IMR-90 (cell line): ENCODE data around the gene CTBP2. TPM values are rescaled to one million over a fixed set of nuclear protein-coding genes. Genes with fewer than 3 reads are reported as not detected.

Source experiments
- ATAC-seq: fragments of 200-7000 bp; cut with Tn5 transposase; 2 replicates; pipeline ENCODE4 v1.9.1; 2020; ENCODE audit warnings: low read depth, mild to moderate bottlenecking, moderate library complexity
- BruUV-seq: library from RNA; stranded (reverse); fragments of 400-500 nt; replicated peaks from 2 replicates; lab custom pipeline; 2021; lab: Mats Ljungman, UMichigan
- CTCF ChIA-PET: fragments of 300-600 bp; formaldehyde crosslinking; extraction: SDS; loops from one replicate; lab custom pipeline; 2021; ENCODE audit warnings: antibody characterized with exemption; lab: Yijun Ruan, JAX
- POLR2A ChIA-PET: fragments of 300-600 bp; sonication (Branson Sonifier 250); formaldehyde crosslinking; loops from one replicate; lab custom pipeline; 2022; ENCODE audit warnings: antibody characterized with exemption; ENCODE audit not compliant: unreplicated experiment; lab: Charles Lee
- DNase-seq: peaks from one replicate; pipeline ENCODE4 v3.0.0; 2013
- H2AFZ ChIP-seq: replicated peaks from 2 replicates; pipeline ENCODE3; 2013; ENCODE audit warnings: low read length, mild to moderate bottlenecking; ENCODE audit not compliant: poor library complexity
- H2AK5ac ChIP-seq: 2 replicates; pipeline ENCODE4 v1.6.1; 2013; ENCODE audit warnings: low read depth, low read length, inconsistent platforms
- H2AK9ac ChIP-seq: replicated peaks from 2 replicates; pipeline ENCODE3; 2013; ENCODE audit warnings: mild to moderate bottlenecking, low read depth, low read length, moderate library complexity; ENCODE audit not compliant: poor library complexity
- H2BK120ac ChIP-seq: 2 replicates; pipeline ENCODE4 v1.6.1; 2013; ENCODE audit warnings: low read depth, low read length, inconsistent platforms
- H2BK15ac ChIP-seq: 3 replicates; pipeline ENCODE4 v1.6.1; 2013; ENCODE audit warnings: low read depth, low read length, inconsistent platforms
- H2BK20ac ChIP-seq: 2 replicates; pipeline ENCODE4 v1.6.1; 2013; ENCODE audit warnings: low read depth, mild to moderate bottlenecking, inconsistent platforms, low read length, moderate library complexity
- H2BK5ac ChIP-seq: 2 replicates; pipeline ENCODE4 v1.6.1; 2013; ENCODE audit warnings: mild to moderate bottlenecking, low read depth, low read length, inconsistent platforms; ENCODE audit not compliant: poor library complexity, severe bottlenecking
- H3K14ac ChIP-seq: replicated peaks from 2 replicates; pipeline ENCODE4 v1.6.1; 2013; ENCODE audit warnings: low read depth, low read length, inconsistent platforms
- H3K18ac ChIP-seq: 2 replicates; pipeline ENCODE4 v1.6.1; 2013; ENCODE audit warnings: low read depth, low read length, control low read depth
- H3K23ac ChIP-seq: 2 replicates; pipeline ENCODE4 v1.6.1; 2013; ENCODE audit warnings: low read depth, low read length, inconsistent platforms
- H3K27ac ChIP-seq: 2 replicates; pipeline ENCODE4 v1.5.1; 2013; ENCODE audit warnings: mild to moderate bottlenecking, control low read depth, low read length; ENCODE audit not compliant: insufficient read depth
- H3K27me3 ChIP-seq: 2 replicates; pipeline ENCODE4 v1.6.1; 2013; ENCODE audit warnings: low read length; ENCODE audit not compliant: control insufficient read depth, insufficient read depth
- H3K36me3 ChIP-seq: 2 replicates; pipeline ENCODE4 v1.6.1; 2013; ENCODE audit warnings: low read length, mixed read lengths; ENCODE audit not compliant: control insufficient read depth, insufficient read depth
- H3K4ac ChIP-seq: 2 replicates; pipeline ENCODE4 v1.6.1; 2013; ENCODE audit warnings: low read depth, low read length, inconsistent platforms
- H3K4me1 ChIP-seq: 2 replicates; pipeline ENCODE4 v1.6.1; 2013; ENCODE audit warnings: low read length, mixed read lengths; ENCODE audit not compliant: control insufficient read depth, insufficient read depth
- H3K4me2 ChIP-seq: 2 replicates; pipeline ENCODE4 v1.6.1; 2013; ENCODE audit warnings: low read depth, mild to moderate bottlenecking, control low read depth, low read length, moderate library complexity
- H3K4me3 ChIP-seq: 2 replicates; pipeline ENCODE4 v1.5.1; 2013; ENCODE audit warnings: low read depth, mild to moderate bottlenecking, control low read depth, low read length, moderate library complexity; ENCODE audit not compliant: insufficient read depth
- H3K56ac ChIP-seq: 2 replicates; pipeline ENCODE4 v1.6.1; 2013; ENCODE audit warnings: low read length, inconsistent platforms; ENCODE audit not compliant: insufficient read depth; ENCODE audit errors: extremely low read depth
- H3K79me1 ChIP-seq, 2 experiments: 2 replicates each; pipeline ENCODE4 v1.6.1; 2013; ENCODE audit warnings: low read length in 2 of 2, inconsistent platforms in 1 of 2, low read depth in 1 of 2
- H3K9ac ChIP-seq: 2 replicates; pipeline ENCODE4 v1.6.1; 2013; ENCODE audit warnings: low read depth, low read length, control low read depth
- H3K9me1 ChIP-seq: 2 replicates; pipeline ENCODE4 v1.6.1; 2013; ENCODE audit warnings: low read length, inconsistent platforms; ENCODE audit not compliant: insufficient read depth
- H3K9me3 ChIP-seq: 2 replicates; pipeline ENCODE4 v1.6.1; 2013; ENCODE audit warnings: low read length; ENCODE audit not compliant: control insufficient read depth, insufficient read depth
- H4K20me1 ChIP-seq: 2 replicates; pipeline ENCODE4 v1.6.1; 2013; ENCODE audit warnings: low read length, inconsistent platforms; ENCODE audit not compliant: insufficient read depth
- H4K5ac ChIP-seq: 2 replicates; pipeline ENCODE4 v1.6.1; 2013; ENCODE audit warnings: mild to moderate bottlenecking, low read depth, low read length, control low read depth
- H4K8ac ChIP-seq, 2 experiments: 2 replicates each; pipeline ENCODE4 v1.6.1; 2013; ENCODE audit warnings: low read depth in 2 of 2, low read length in 2 of 2, control low read depth in 1 of 2, inconsistent platforms in 1 of 2
- H4K91ac ChIP-seq: 2 replicates; pipeline ENCODE4 v1.6.1; 2013; ENCODE audit warnings: low read depth, low read length, inconsistent platforms; ENCODE audit not compliant: insufficient read depth
- BHLHE40 ChIP-seq: fragments of 150-350 bp; IDR thresholded peaks from 2 replicates; pipeline ENCODE4 v1.6.1; 2016; ENCODE audit warnings: mild to moderate bottlenecking, low read depth, low read length
- CEBPB ChIP-seq: IDR thresholded peaks from 2 replicates; pipeline ENCODE4 v1.6.1; 2012; ENCODE audit warnings: low read depth, low read length, improper control_type of control experiment
- CTCF ChIP-seq: conservative IDR thresholded peaks from 2 replicates; pipeline ENCODE4 v1.5.1; 2012; ENCODE audit warnings: mild to moderate bottlenecking, low read depth, low read length, improper control_type of control experiment
- MXI1 ChIP-seq: IDR thresholded peaks from 2 replicates; pipeline ENCODE4 v1.6.1; 2012; ENCODE audit warnings: low read depth, mild to moderate bottlenecking, low read length, moderate library complexity, borderline replicate concordance
- RAD21 ChIP-seq: IDR thresholded peaks from 2 replicates; pipeline ENCODE4 v1.6.1; 2012; ENCODE audit warnings: low read length, improper control_type of control experiment
- RCOR1 ChIP-seq: IDR thresholded peaks from 2 replicates; pipeline ENCODE4 v1.6.1; 2012; ENCODE audit warnings: mild to moderate bottlenecking, low read length, improper control_type of control experiment; ENCODE audit not compliant: insufficient replicate concordance
- WGBS, 2 experiments: methylation state at CpG; one replicate each; pipeline versions ENCODE4 v1.1.5 to v1.1.7; 2013; ENCODE audit warnings: missing lambda C conversion rate in 2 of 2; ENCODE audit not compliant: insufficient read length in 1 of 2; ENCODE audit errors: extremely low coverage in 2 of 2; 5-methylcytosine and 5-hydroxymethylcytosine counted together
- dilution Hi-C: fragments of 300-500 bp; cut with HindIII; formaldehyde crosslinking; loops from one replicate; pipeline ENCODE4 v1.14.3; 2018; ENCODE audit warnings: low sequenced_read_pairs; ENCODE audit not compliant: unreplicated experiment
- in situ Hi-C: fragments of 300-500 bp; cut with MboI; formaldehyde crosslinking; loops from 3 replicates; pipeline ENCODE4 v1.14.3; 2019; ENCODE audit warnings: low sequenced_read_pairs, inconsistent platforms, mixed read lengths
- intact Hi-C: fragments of 100-400 bp; cut with micrococcal nuclease; formaldehyde crosslinking; loops from 2 replicates; pipeline ENCODE4 v1.10.0; 2022
- polyA plus RNA-seq, 3 experiments: library from polyadenylated mRNA; depleted of rRNA; stranded (reverse); fragments of >200 nt; gene quantifications; 2 replicates each; pipeline ENCODE4 v1.2.3, GENCODE V29; 2012; ENCODE audit warnings: low replicate concordance in 1 of 3
- total RNA-seq: library from RNA; depleted of rRNA; stranded (reverse); fragments of >200 nt; gene quantifications from 2 replicates; pipeline ENCODE4 v1.2.3, GENCODE V29; 2012

CTBP2 gene
- total and polyA plus RNA-seq, 2 of the 4 experiments (the other 2 are of a cell fraction): 81.0 to 86.6 TPM

- in situ Hi-C loops: no loop called here
- H3K4ac ChIP-seq: no peak overlapping the region
- CTCF ChIA-PET: no interaction called here
- no peak overlapping the region for H2AK9ac ChIP-seq
- POLR2A ChIA-PET: no interaction called here
- H4K91ac ChIP-seq: no peak overlapping the region
- H2BK15ac ChIP-seq: no peak overlapping the region
- no peak overlapping the region for H3K4me3 ChIP-seq
- no peak overlapping the region for H2BK120ac ChIP-seq
- peaks cover 29% of the 10 kb centered on the region; the same call in 1 of the 2 replicates for H3K36me3 ChIP-seq
- WGBS, 2 experiments: 97% methylated on average over 6 of the region's 19 CpGs; no CpG with 5 or more reads in 1 of the 2 experiments
- no peak overlapping the region for H4K8ac ChIP-seq
- peaks cover 35% of the 10 kb centered on the region for H3K9me1 ChIP-seq
- DNase-seq (no peak), ATAC-seq (no peak)
- no peak overlapping the region for H2AK5ac ChIP-seq
- no peak overlapping the region for H3K18ac ChIP-seq
- no peak overlapping the region for H3K4me2 ChIP-seq
- H3K23ac ChIP-seq: no peak overlapping the region
- TF ChIP-seq MXI1 (no peak), RAD21 (no peak), CEBPB (no peak), BHLHE40 (no peak), RCOR1 (no peak), CTCF (no peak)
- intact Hi-C loops: no loop called here
- H3K27me3 ChIP-seq: no peaks in the 10 kb centered on the region
- H4K20me1 ChIP-seq: peaks cover 72% of the 10 kb centered on the region
- no peak overlapping the region for H3K9ac ChIP-seq
- H3K56ac ChIP-seq: no peak overlapping the region
- H3K79me1 ChIP-seq: peaks cover 25 to 92% of the 10 kb centered on the region in 2 experiments
- no peak overlapping the region for H3K27ac ChIP-seq
- H3K4me1 ChIP-seq: peaks cover 32% of the 10 kb centered on the region
- H2BK20ac ChIP-seq: no peak overlapping the region
- no peak overlapping the region for H4K5ac ChIP-seq
- H2AFZ ChIP-seq: no peak overlapping the region
- no peak overlapping the region for H3K14ac ChIP-seq
- no peak overlapping the region for H2BK5ac ChIP-seq
- no TSS peak for BruUV-seq
- dilution Hi-C loops: no loop called here
- no peaks in the 10 kb centered on the region for H3K9me3 ChIP-seq
These were observed 155.6 kb downstream of the CTBP2 start for GRCh38 chr10:125004571-125005311.
